Measurements from ENCODE around the gene LRBA.

The LRBA gene

GRCh38 chr4:150648123-150648522, 367.0 kb downstream of the LRBA start:
- no peak for DNase-seq

DNA sequence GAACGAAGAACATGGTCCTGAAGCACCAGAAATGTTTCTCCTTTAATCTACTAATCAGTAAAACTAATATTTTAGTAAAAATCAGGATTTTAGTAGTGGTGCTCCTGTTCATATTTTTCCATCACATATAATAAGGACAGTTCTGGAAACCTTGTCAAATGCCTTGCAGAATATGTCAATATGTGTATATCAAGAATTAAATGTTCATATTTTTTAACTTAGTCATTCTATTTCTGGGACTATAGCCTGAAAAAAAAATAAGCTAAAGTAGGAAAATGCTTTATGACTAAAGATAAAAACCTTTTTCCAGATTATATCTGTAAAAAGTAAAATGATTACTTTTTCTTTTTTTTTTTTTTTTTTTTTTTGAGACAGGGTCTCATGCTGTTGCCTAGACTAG, 368.1 kb downstream of the LRBA start:
- DNase-seq = no peak

- DNase-seq = no peak
Measured at GRCh38 chr4:150641612-150642011, 373.5 kb downstream of the LRBA start.

DNA sequence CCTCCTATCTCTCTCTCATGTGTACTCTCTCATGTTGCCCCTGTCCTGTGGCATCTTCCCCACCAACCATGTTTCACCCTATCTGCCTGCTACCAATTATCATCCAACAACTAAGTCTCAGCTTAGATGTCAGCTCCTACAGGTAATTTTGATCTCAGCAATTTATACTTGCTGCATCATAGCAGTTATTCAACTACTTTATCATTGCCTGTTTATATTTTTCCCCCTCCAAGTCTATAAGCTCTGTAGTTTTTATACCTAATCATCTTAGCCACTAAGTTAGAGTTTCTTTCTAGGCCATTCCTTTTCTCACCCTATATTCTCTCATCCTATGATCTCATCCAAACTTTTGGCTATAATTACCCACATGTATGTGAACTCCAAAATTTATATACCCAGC, 382.4 kb downstream of the LRBA start:
- no peak for DNase-seq

DNA sequence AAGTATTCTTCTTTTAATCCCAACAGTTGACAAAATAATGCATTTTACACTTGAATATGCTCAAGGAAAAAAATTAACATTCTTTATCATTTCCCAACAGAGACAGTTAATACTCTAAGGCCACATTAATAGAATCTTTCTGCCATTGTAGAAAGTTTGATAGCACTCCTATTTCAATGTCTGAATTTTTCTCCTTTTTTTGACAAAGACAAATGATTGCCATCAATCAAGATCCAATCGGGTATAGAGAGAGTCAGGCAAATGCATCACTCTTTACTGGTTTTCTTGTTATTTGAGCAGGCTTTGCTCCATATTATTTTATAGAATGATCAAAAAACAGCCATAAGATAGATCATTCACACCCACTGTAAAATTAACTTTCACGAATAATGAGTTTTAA, 387.0 kb downstream of the LRBA start:
- DNase-seq = no peak

- DNase-seq = no peak
Measured at GRCh38 chr4:150625033-150625432, 390.1 kb downstream of the LRBA start.

- no peak for DNase-seq
Measured at GRCh38 chr4:150624055-150624454, 391.0 kb downstream of the LRBA start.

GRCh38 chr4:150619042-150619441, 396.0 kb downstream of the LRBA start:
- DNase-seq = no peak

- no peak for DNase-seq
Measured at GRCh38 chr4:150609131-150609530, 406.0 kb downstream of the LRBA start.

DNA sequence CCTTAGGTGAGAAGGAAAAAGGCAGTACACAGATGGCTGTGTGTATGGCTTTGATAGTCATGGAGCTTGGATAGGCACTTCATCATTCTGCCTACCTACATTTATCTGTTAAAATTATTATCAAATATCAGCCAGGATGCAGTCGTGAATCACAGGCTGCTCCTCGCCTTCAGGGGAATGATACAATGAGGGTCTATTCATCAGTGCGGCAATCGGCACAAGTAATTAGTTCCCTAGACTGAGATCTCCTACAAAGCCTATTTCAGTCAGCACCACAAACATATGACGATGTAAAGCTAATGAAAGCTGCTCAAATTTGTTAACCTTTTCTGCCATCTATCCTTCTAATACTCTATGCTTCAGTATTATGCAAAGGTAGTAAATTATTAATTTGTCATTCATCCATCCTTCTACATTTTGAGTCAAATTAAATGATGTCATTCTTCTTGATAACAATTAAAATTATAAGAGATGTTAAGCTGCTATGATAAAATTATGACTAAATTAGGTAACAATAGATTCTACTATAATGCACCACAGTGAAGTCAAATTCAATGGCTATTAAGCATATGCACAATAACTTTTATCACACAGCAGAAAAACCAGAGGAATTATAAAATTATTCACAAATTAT, 414.2 kb downstream of the LRBA start:
- no peak for DNase-seq

DNA sequence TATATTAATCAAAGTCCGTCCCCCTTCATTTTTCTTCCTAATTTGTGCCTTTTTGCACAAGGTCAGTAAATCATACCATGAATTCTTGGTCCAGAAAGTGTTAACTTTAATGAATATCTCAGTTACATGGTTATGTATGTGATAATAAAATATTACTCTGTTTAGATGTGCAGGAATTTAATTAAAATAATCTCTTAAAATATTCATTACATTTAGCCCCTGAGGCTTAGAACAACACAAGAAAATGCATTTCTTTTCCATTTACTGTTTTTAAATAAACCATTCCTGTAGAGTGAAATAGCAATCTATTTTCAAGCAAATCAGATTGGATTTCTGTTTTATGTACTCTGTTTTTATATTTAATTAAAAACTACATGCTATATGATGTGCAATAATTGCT, 415.5 kb downstream of the LRBA start:
- DNase-seq = no peak

- no peak for DNase-seq
Measured at GRCh38 chr4:150598909-150599308, 416.2 kb downstream of the LRBA start.

GRCh38 chr4:150593996-150594395, 421.1 kb downstream of the LRBA start:
- no peak for DNase-seq

DNA sequence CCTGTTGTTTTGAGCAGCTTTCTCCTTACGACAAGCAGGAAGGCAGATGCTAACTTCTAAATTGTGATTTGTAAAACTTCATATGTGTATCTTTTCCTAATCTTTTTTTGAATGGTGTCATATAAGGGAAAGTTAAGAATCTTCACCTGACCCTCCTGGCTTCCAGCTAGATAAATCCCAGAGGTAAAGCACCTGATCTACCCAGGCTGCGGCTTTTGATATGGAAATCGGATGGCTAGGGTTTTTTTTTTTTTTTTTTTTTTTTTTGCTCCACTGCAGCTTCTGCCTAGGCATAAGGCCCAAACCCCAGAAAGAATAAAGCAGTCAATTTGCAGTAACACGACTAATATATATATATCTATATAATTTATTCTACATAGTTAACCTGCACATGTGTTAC, 423.2 kb downstream of the LRBA start:
- no peak for DNase-seq

GRCh38 chr4:150591406-150591805, 423.7 kb downstream of the LRBA start:
- DNase-seq = no peak

DNA sequence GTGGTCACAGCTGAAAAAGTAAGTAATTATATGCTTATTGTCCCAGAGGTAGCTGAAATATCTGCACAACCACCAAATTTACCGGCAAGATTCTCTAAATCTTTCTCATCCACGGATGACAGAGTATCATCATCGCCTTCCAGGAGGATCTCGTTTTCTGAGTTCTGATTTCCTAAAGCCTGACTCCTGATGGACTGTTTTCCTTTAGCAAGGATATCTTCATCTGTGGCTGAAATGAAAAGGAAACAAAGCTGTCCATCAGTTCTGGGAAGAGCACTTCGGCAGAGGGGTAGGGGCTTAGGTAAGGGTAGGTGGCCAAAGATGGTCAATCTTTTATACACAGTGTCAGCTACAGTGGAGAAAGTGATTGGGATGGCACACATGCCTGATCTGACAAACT, 424.5 kb downstream of the LRBA start:
- DNase-seq = no peak

- no peak for DNase-seq
Measured at GRCh38 chr4:150589157-150589556, 425.9 kb downstream of the LRBA start.

- no peak for DNase-seq
Measured at GRCh38 chr4:150588316-150588715, 426.8 kb downstream of the LRBA start.

DNA sequence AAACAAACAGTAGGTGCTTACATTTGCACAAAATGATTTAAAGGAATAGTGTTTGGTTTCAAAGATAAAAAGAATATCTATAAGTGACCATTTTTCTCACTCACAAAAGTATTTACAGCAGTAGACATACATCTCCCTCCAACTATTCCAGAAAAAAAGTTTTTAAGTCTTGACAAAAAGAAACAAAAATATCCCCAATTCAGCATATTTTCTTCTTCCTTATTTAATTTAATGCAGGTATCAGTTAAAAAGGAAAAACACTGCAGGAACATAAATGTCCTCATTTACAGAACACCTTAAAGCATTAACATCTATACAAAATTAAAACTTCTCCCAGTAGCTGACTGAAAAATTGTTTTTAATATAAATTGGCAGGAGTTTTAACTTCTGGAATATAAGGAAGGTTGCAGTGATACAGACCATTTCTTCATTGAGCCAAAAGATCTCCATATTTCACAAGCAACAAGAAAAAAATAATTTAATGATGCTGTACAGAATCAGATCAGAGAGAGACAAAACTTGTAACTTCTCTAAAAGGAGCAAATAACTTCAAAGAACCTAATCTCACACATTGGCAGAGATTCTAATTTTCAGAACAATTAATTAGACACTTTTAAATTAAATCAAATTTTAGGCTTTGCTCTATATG, 428.8 kb downstream of the LRBA start:
- no peak for DNase-seq

DNA sequence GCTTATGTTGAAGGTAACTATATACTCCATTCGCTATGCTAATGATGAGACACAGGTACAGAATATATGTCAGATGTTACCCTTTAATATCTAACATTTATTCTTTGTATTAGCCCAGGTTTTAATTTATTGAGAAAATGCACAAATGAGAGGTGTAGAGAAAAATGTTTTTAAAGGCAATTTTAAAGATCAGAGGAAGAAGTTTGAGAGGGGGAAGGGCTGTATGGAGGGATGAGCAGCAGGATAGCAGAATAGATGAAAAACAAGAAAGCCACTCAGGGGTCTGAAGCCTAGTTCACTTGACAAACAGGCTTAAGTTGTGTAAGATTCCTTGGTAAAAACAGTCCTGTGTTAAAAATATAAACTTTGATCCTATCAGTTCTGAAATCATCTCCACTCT, 429.5 kb downstream of the LRBA start:
- no peak for DNase-seq

- no peak for DNase-seq
Measured at GRCh38 chr4:150584111-150584915, 430.8 kb downstream of the LRBA start.

DNA sequence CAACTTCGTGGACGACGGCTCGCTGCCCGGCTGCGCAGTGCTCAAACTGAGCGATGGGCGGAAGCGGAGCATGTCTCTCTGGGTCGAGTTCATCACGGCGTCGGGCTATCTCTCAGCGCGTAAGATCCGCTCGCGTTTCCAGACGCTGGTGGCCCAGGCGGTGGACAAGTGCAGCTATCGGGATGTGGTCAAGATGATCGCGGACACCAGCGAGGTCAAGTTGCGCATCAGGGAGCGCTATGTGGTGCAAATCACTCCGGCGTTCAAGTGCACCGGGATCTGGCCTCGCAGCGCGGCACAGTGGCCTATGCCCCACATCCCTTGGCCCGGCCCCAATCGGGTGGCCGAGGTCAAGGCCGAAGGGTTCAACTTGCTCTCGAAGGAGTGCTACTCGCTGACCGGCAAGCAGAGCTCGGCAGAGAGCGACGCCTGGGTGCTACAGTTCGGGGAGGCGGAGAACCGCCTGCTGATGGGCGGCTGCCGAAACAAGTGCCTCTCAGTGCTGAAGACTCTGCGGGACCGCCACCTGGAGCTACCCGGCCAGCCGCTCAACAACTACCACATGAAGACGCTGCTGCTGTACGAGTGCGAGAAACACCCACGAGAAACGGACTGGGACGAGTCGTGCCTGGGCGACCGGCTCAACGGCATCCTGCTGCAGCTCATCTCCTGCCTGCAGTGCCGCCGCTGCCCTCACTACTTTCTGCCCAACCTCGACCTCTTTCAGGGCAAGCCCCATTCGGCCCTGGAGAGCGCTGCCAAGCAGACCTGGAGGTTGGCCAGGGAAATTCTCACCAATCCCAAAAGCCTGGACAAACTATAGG, 431.6 kb downstream of the LRBA start:
- DNase-seq = no peak

- no peak for DNase-seq
Measured at GRCh38 chr4:150582873-150583286, 432.2 kb downstream of the LRBA start.
